ENCODE data around the gene COL4A6.

DNA sequence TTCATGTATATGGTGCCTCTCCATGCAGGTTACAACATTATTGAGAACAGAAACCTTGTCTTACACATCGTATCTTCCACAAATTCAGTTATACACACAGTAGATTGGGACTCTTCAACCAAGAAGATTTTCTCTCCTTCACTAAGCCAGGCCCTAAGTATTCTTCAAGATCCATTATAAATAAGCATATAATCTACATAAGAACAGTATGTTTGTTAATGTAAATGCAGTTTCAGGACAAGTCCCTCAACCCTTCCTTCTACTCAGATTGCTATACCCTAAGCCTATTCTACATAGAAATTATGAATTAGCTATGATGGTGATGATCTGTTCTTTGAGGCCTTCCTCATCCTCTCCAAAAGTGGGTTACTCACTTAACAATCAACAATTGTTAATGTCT is 41.2 kb downstream of the COL4A6 start:
- TF ChIP-seq, protein P1, sequence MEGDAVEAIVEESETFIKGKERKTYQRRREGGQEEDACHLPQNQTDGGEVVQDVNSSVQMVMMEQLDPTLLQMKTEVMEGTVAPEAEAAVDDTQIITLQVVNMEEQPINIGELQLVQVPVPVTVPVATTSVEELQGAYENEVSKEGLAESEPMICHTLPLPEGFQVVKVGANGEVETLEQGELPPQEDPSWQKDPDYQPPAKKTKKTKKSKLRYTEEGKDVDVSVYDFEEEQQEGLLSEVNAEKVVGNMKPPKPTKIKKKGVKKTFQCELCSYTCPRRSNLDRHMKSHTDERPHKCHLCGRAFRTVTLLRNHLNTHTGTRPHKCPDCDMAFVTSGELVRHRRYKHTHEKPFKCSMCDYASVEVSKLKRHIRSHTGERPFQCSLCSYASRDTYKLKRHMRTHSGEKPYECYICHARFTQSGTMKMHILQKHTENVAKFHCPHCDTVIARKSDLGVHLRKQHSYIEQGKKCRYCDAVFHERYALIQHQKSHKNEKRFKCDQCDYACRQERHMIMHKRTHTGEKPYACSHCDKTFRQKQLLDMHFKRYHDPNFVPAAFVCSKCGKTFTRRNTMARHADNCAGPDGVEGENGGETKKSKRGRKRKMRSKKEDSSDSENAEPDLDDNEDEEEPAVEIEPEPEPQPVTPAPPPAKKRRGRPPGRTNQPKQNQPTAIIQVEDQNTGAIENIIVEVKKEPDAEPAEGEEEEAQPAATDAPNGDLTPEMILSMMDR (IDR thresholded peaks at IDR 0.05) = no peak
- TF ChIP-seq POLR2A (IDR thresholded peaks at IDR 0.05) = no peak

Data from thyroid gland (tissue), 4 donors.